Parathyroid adenoma (tissue), 2 donors: ENCODE data around the gene ATF7.
"Not testable (repeated sequence)": the region's sequence is repeated elsewhere in the genome, so short reads cannot be mapped to it uniquely, and the experiment has no call there.

Experiments used
- H2AFZ ChIP-seq: fragments of 300-600 bp; sonication (generic); one replicate; pipeline ENCODE4 v1.7.0; 2017; ENCODE audit warnings: antibody characterized with exemption, mild to moderate bottlenecking
- H3K27ac ChIP-seq: fragments of 300-600 bp; sonication (generic); one replicate; pipeline ENCODE4 v1.7.0; 2017
- H3K27me3 ChIP-seq: fragments of 300-600 bp; sonication (generic); one replicate; pipeline ENCODE4 v1.7.0; 2017; ENCODE audit warnings: low read length; ENCODE audit not compliant: control insufficient read depth, insufficient read depth
- H3K36me3 ChIP-seq: fragments of 300-600 bp; sonication (generic); one replicate; pipeline ENCODE4 v1.7.0; 2017; ENCODE audit warnings: low read length; ENCODE audit not compliant: control insufficient read depth, insufficient read depth
- H3K4me1 ChIP-seq: fragments of 300-600 bp; sonication (generic); one replicate; pipeline ENCODE4 v1.7.0; 2017; ENCODE audit warnings: control low read depth
- H3K4me2 ChIP-seq: fragments of 300-600 bp; sonication (generic); one replicate; pipeline ENCODE4 v1.7.0; 2017; ENCODE audit warnings: low read length
- H3K4me3 ChIP-seq: fragments of 300-600 bp; sonication (generic); one replicate; pipeline ENCODE4 v1.7.0; 2017; ENCODE audit warnings: low read depth, low read length
- H3K79me2 ChIP-seq: fragments of 300-600 bp; sonication (generic); one replicate; pipeline ENCODE4 v1.7.0; 2017; ENCODE audit warnings: control low read depth
- H3K9ac ChIP-seq: fragments of 300-600 bp; sonication (generic); one replicate; pipeline ENCODE4 v1.7.0; 2017; ENCODE audit warnings: mild to moderate bottlenecking
- H3K9me3 ChIP-seq: fragments of 300-600 bp; sonication (generic); one replicate; pipeline ENCODE4 v1.7.0; 2017; ENCODE audit warnings: low read length; ENCODE audit not compliant: control insufficient read depth
- CTCF ChIP-seq: fragments of 300-600 bp; sonication (generic); IDR thresholded peaks from one replicate; pipeline ENCODE4 v1.7.0; 2017; ENCODE audit warnings: antibody characterized with exemption, mild to moderate bottlenecking
- donor health status: primary hyperparathyroidism.

The ATF7 gene

GRCh38 chr12:53482626-53483168, 143.5 kb downstream of the ATF7 start:
- Histone ChIP-seq H3K4me3 (no peak overlapping the region), H3K4me2 (no peak overlapping the region), H3K27me3 (no peaks in the 10 kb centered on the region), H3K9me3 (no peaks in the 10 kb centered on the region), H3K9ac (no peak overlapping the region), H3K36me3 (no peaks in the 10 kb centered on the region), H3K27ac (no peak overlapping the region), H3K79me2 (no peaks in the 10 kb centered on the region), H2AFZ (no peak overlapping the region), H3K4me1 (peaks cover 3% of the 10 kb centered on the region)
- no peak for TF ChIP-seq CTCF

DNA sequence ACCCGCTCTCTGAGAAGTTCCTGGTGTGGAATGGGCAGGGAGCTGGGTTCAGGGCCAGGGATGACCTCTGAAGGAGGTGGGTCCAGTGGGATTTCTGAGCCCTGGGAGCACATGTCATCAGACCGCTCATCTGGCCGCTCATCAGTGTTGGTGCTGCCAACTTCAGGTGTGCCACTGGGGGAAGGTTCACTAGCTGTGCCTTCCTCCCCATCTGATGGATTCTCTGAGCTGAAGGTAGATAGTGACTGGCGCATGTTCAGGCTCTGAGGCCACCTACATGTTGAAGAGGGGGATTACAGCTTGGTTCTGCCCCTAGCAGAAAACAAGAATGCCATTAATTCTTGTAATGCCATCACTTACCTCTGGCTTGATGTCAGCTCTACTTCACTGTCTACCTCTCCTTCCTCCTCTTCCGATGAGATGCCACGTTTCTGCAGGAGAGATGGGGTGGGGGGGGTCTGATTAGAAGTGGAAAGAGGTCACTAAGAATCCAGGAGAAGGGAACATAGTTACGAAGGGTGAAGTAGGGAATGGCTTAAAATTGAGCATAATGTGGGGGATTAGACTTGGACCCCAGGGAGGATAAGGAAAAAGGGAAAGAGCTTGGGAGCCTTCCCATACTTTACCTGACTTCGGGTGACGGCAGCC, 144.1 kb downstream of the ATF7 start:
- Histone ChIP-seq H2AFZ (no peak overlapping the region), H3K9ac (no peak overlapping the region), H3K79me2 (peaks cover 2% of the 10 kb centered on the region), H3K27ac (no peak overlapping the region), H3K9me3 (no peaks in the 10 kb centered on the region), H3K4me2 (no peak overlapping the region), H3K4me1 (peaks cover 5% of the 10 kb centered on the region), H3K4me3 (no peak overlapping the region), H3K27me3 (no peaks in the 10 kb centered on the region), H3K36me3 (no peaks in the 10 kb centered on the region)
- TF ChIP-seq CTCF, result peak; percentile 18

- H3K27ac ChIP-seq, result not testable (repeated sequence)
These were observed 144.7 kb downstream of the ATF7 start for GRCh38 chr12:53481458-53481857.

GRCh38 chr12:53480491-53481442, 145.4 kb downstream of the ATF7 start:
- Histone ChIP-seq H3K27ac (no peak overlapping the region), H2AFZ (no peak overlapping the region), H3K9me3 (no peaks in the 10 kb centered on the region), H3K79me2 (peaks cover 15% of the 10 kb centered on the region), H3K9ac (no peak overlapping the region), H3K4me2 (no peak overlapping the region), H3K4me1 (peaks cover 16% of the 10 kb centered on the region), H3K27me3 (no peaks in the 10 kb centered on the region), H3K4me3 (no peak overlapping the region), H3K36me3 (no peaks in the 10 kb centered on the region)
- no peak for TF ChIP-seq CTCF

More at GRCh38 chr12:53481458-53481857, 144.7 kb downstream of the ATF7 start:
- not testable (repeated sequence) for H3K27me3 ChIP-seq, H3K4me2 ChIP-seq, H3K9me3 ChIP-seq, H3K9ac ChIP-seq, H3K36me3 ChIP-seq, H3K4me3 ChIP-seq, H2AFZ ChIP-seq, H3K79me2 ChIP-seq
- H3K4me1 ChIP-seq, result peaks cover 11% of the 10 kb centered on the region

GRCh38 chr12:53479331-53479730, 146.9 kb downstream of the ATF7 start:
- peaks cover 17% of the 10 kb centered on the region for H3K79me2 ChIP-seq

More at GRCh38 chr12:53479331-53479730, 146.9 kb downstream of the ATF7 start:
- no peaks in the 10 kb centered on the region for H3K9me3 ChIP-seq
- no peak overlapping the region for H3K4me3 ChIP-seq
- peaks cover 22% of the 10 kb centered on the region for H3K4me1 ChIP-seq
- H3K27ac ChIP-seq, result no peak overlapping the region
- no peak overlapping the region for H2AFZ ChIP-seq
- no peak for TF ChIP-seq CTCF
- no peak overlapping the region for H3K4me2 ChIP-seq
- no peaks in the 10 kb centered on the region for H3K36me3 ChIP-seq
- no peak overlapping the region for H3K9ac ChIP-seq
- no peaks in the 10 kb centered on the region for H3K27me3 ChIP-seq
